SK-N-SH (cell line): ENCODE data around the gene ST3GAL6. TPM values are rescaled to one million over a fixed set of nuclear protein-coding genes. Genes with fewer than 3 reads are reported as not detected.

Experiments used
- CTCF ChIA-PET: fragments of 300-600, 350-600 bp; formaldehyde crosslinking; extraction: SDS; loops from one replicate; lab custom pipeline; 2021; lab: Yijun Ruan, JAX
- POLR2A ChIA-PET: fragments of 350-600 bp; sonication (Branson Sonifier 250); formaldehyde crosslinking; extraction: SDS; loops from one replicate; lab custom pipeline; 2020; ENCODE audit warnings: antibody characterized with exemption, inconsistent platforms; lab: Yijun Ruan, JAX
- DNase-seq: peaks from one replicate; pipeline ENCODE4 v3.0.0; 2012
- H2AFZ ChIP-seq: fragments of 200-600 bp; sonication (generic); 2 replicates; pipeline ENCODE4 v1.8.1; 2016; ENCODE audit warnings: antibody characterized with exemption, mild to moderate bottlenecking, low read depth
- H3F3A ChIP-seq: fragments of 200-600 bp; sonication (generic); replicated peaks from 2 replicates; pipeline ENCODE3; 2016; ENCODE audit warnings: antibody characterized with exemption, mild to moderate bottlenecking; ENCODE audit not compliant: insufficient read depth
- H3K27ac ChIP-seq, 2 experiments: fragments of 200-500 bp in 1 of 2; fragments of 200-600 bp in 1 of 2; sonication (Bioruptor generic) in 1 of 2; sonication (generic), shearing (Covaris generic) in 1 of 2; 2 replicates each; pipeline versions ENCODE4 v1.5.1 to v1.6.1; 2014 to 2016; ENCODE audit warnings: low read depth in 2 of 2, inconsistent platforms in 1 of 2, low read length in 1 of 2, mild to moderate bottlenecking in 1 of 2, mixed read lengths in 1 of 2
- H3K27me3 ChIP-seq: fragments of 200-600 bp; sonication (generic), shearing (Covaris generic); 2 replicates; pipeline ENCODE4 v1.6.1; 2016; ENCODE audit warnings: mixed run types; ENCODE audit not compliant: insufficient read depth
- H3K36me3 ChIP-seq, 2 experiments: fragments of 200-500 bp in 1 of 2; fragments of 200-600 bp in 1 of 2; sonication (Bioruptor generic) in 1 of 2; sonication (generic) in 1 of 2; replicated peaks in 1 of 2; 2 replicates each; pipeline versions ENCODE3 to v1.5.1; 2014 to 2016; ENCODE audit warnings: low read length in 1 of 2, mild to moderate bottlenecking in 1 of 2; ENCODE audit not compliant: insufficient read depth in 2 of 2, control insufficient read depth in 1 of 2
- H3K4me1 ChIP-seq, 2 experiments: fragments of 200-500 bp in 1 of 2; fragments of 200-600 bp in 1 of 2; sonication (Bioruptor generic) in 1 of 2; sonication (generic), shearing (Covaris generic) in 1 of 2; 2 replicates each; pipeline versions ENCODE4 v1.5.1 to v1.6.1; 2014 to 2016; ENCODE audit warnings: low read depth in 1 of 2, low read length in 1 of 2, mixed run types in 1 of 2; ENCODE audit not compliant: insufficient read depth in 2 of 2, control insufficient read depth in 1 of 2
- H3K4me2 ChIP-seq: fragments of 200-600 bp; sonication (generic), shearing (Covaris generic); 2 replicates; pipeline ENCODE4 v1.6.1; 2017; ENCODE audit warnings: mixed run types
- H3K4me3 ChIP-seq, 2 experiments: fragments of 200-500 bp in 1 of 2; fragments of 200-600 bp in 1 of 2; sonication (Bioruptor generic) in 1 of 2; sonication (generic), shearing (Covaris generic) in 1 of 2; 2 replicates each; pipeline versions ENCODE4 v1.5.1 to v1.8.1; 2014 to 2016; ENCODE audit warnings: low read depth in 2 of 2, inconsistent platforms in 1 of 2, low read length in 1 of 2, mild to moderate bottlenecking in 1 of 2, mixed read lengths in 1 of 2, moderate library complexity in 1 of 2
- H3K79me2 ChIP-seq: fragments of 200-600 bp; sonication (generic); 2 replicates; pipeline ENCODE4 v1.8.1; 2017; ENCODE audit warnings: mild to moderate bottlenecking; ENCODE audit not compliant: insufficient read depth
- H3K9ac ChIP-seq: fragments of 200-600 bp; sonication (generic); 2 replicates; pipeline ENCODE4 v1.6.1; 2017; ENCODE audit warnings: mixed run types
- H3K9me2 ChIP-seq: fragments of 200-600 bp; sonication (generic); 2 replicates; pipeline ENCODE4 v1.6.1; 2017; ENCODE audit warnings: mixed run types
- H3K9me3 ChIP-seq: fragments of 200-600 bp; sonication (generic); 2 replicates; pipeline ENCODE4 v1.6.1; 2017; ENCODE audit warnings: mixed run types, mild to moderate bottlenecking, moderate library complexity
- H4K20me1 ChIP-seq: fragments of 200-600 bp; sonication (generic); 2 replicates; pipeline ENCODE4 v1.6.1; 2017; ENCODE audit warnings: mild to moderate bottlenecking, mixed run types; ENCODE audit not compliant: insufficient read depth
- ELF1 ChIP-seq: IDR thresholded peaks from 2 replicates; pipeline ENCODE4 v1.4.0; 2012
- EP300 ChIP-seq, 2 experiments: IDR thresholded peaks; 2 replicates each; pipeline versions ENCODE4 v1.4.0 to v1.6.1; 2012; ENCODE audit warnings: borderline replicate concordance in 1 of 2, low read depth in 1 of 2, low read length in 1 of 2
- EZH2phosphoT487 ChIP-seq: fragments of 200-600 bp; sonication (generic); IDR thresholded peaks from 2 replicates; pipeline ENCODE4 v1.6.1; 2017; ENCODE audit warnings: low read depth, mixed run types, mild to moderate bottlenecking, antibody characterized with exemption, moderate library complexity, borderline replicate concordance
- FOSL2 ChIP-seq: IDR thresholded peaks from 2 replicates; pipeline ENCODE4 v1.4.0; 2012; ENCODE audit warnings: low read depth, mild to moderate bottlenecking, moderate library complexity, borderline replicate concordance
- GABPA ChIP-seq: IDR thresholded peaks from 2 replicates; pipeline ENCODE4 v1.4.0; 2012; ENCODE audit warnings: low read depth, mild to moderate bottlenecking
- GATA2 ChIP-seq: sonication (generic); formaldehyde crosslinking; IDR thresholded peaks from 2 replicates; pipeline ENCODE4 v1.5.0; 2020; ENCODE audit warnings: mild to moderate bottlenecking, missing genetic modification reagents
- MAX ChIP-seq: IDR thresholded peaks from 2 replicates; pipeline ENCODE4 v1.4.0; 2012; ENCODE audit warnings: low read depth
- MEF2A ChIP-seq: IDR thresholded peaks from 2 replicates; pipeline ENCODE4 v1.4.0; 2012; ENCODE audit warnings: low read depth, borderline replicate concordance
- MXI1 ChIP-seq: IDR thresholded peaks from 2 replicates; pipeline ENCODE4 v1.6.1; 2012; ENCODE audit warnings: mild to moderate bottlenecking, low read depth, low read length, improper control_type of control experiment
- PBX3 ChIP-seq: IDR thresholded peaks from 2 replicates; pipeline ENCODE4; 2012
- RAD21 ChIP-seq: IDR thresholded peaks from 2 replicates; pipeline ENCODE4 v1.6.1; 2012; ENCODE audit warnings: mild to moderate bottlenecking, low read length
- RCOR1 ChIP-seq: fragments of 150-350 bp; IDR thresholded peaks from 2 replicates; pipeline ENCODE4 v1.6.1; 2017; ENCODE audit warnings: antibody characterized with exemption, low read length
- REST ChIP-seq: IDR thresholded peaks from 2 replicates; pipeline ENCODE4 v1.6.1; 2012; ENCODE audit warnings: mild to moderate bottlenecking, low read depth, low read length, moderate library complexity
- RXRA ChIP-seq: IDR thresholded peaks from 2 replicates; pipeline ENCODE4 v1.4.0; 2012; ENCODE audit warnings: low read depth, mild to moderate bottlenecking, borderline replicate concordance
- SMC3 ChIP-seq: IDR thresholded peaks from 2 replicates; pipeline ENCODE4 v1.6.1; 2012; ENCODE audit warnings: low read depth, low read length, improper control_type of control experiment
- TAF1 ChIP-seq: IDR thresholded peaks from 2 replicates; pipeline ENCODE4 v1.6.1; 2012; ENCODE audit warnings: low read depth, mild to moderate bottlenecking, low read length, moderate library complexity, borderline replicate concordance
- TEAD4 ChIP-seq: IDR thresholded peaks from 2 replicates; pipeline ENCODE4 v1.4.0; 2012; ENCODE audit warnings: mild to moderate bottlenecking, borderline replicate concordance; ENCODE audit not compliant: insufficient read depth
- USF2 ChIP-seq: fragments of 150-350 bp; IDR thresholded peaks from 2 replicates; pipeline ENCODE4 v1.6.1; 2017; ENCODE audit warnings: antibody characterized with exemption, low read length, low read depth, borderline replicate concordance
- ZBTB33 ChIP-seq: IDR thresholded peaks from 2 replicates; pipeline ENCODE4 v1.4.0; 2012; ENCODE audit warnings: low read depth, borderline replicate concordance
- polyA plus RNA-seq, 3 experiments: library from polyadenylated mRNA; depleted of rRNA; stranded (reverse); fragments of >200 nt; gene quantifications; 2 replicates each; pipeline ENCODE4 v1.2.3, GENCODE V29; 2012

ST3GAL6 gene
- polyA plus RNA-seq, 1 of the 3 experiments (the other 2 are of a cell fraction) = 16.3 TPM

- no peak overlapping the region for H3K9ac ChIP-seq
- CTCF ChIA-PET = interaction anchor here (1.4 to 2.4 kb wide), 3 partner anchors 38 to 168 kb away, joined by 4 to 12 read pairs (median 5); no protein-coding TSS in a partner anchor
Observed at GRCh38 chr3:98769448-98769847, 6.3 kb downstream of the ST3GAL6 start.

More at GRCh38 chr3:98769448-98769847, 6.3 kb downstream of the ST3GAL6 start:
- no peak for TF ChIP-seq FOSL2
- no peak for TF ChIP-seq MXI1
- TF ChIP-seq GABPA = no peak
- no peak for TF ChIP-seq USF2
- TF ChIP-seq ELF1 = no peak
- TF ChIP-seq PBX3 = no peak
- no peak for TF ChIP-seq RCOR1
- TF ChIP-seq SMC3 = no peak
- no peak for TF ChIP-seq TEAD4
- TF ChIP-seq GATA2 = no peak
- TF ChIP-seq MEF2A = no peak
- no peak for TF ChIP-seq REST
- TF ChIP-seq EP300 (IDR thresholded peaks at IDR 0.05; ENCODE audit: borderline replicate concordance in 1 of 2, low read depth in 1 of 2, low read length in 1 of 2) = no peak
- no peak for TF ChIP-seq RAD21
- no peak for TF ChIP-seq MAX
- no peak for TF ChIP-seq TAF1
- TF ChIP-seq ZBTB33 = no peak
- TF ChIP-seq EZH2phosphoT487 = no peak
- TF ChIP-seq RXRA = no peak
- peak overlapping the region in 1 of 2 experiments; percentile 58; a peak in 2 of 4 replicates for H3K27ac ChIP-seq
- no peaks in the 10 kb centered on the region for H3K9me2 ChIP-seq
- no peak overlapping the region for H3K4me3 ChIP-seq
- no peak overlapping the region for H3K4me2 ChIP-seq
- no peak for DNase-seq
- H3F3A ChIP-seq = peaks cover 8% of the 10 kb centered on the region
- H3K4me1 ChIP-seq = peaks cover 4 to 33% of the 10 kb centered on the region in 2 experiments; a peak in 3 of 4 replicates
- no peaks in the 10 kb centered on the region for H4K20me1 ChIP-seq
- peaks cover 5 to 30% of the 10 kb centered on the region in 2 experiments for H3K36me3 ChIP-seq
- POLR2A ChIA-PET = no interaction called here
- peaks cover 31% of the 10 kb centered on the region; the same call in 1 of the 2 replicates for H3K79me2 ChIP-seq
- no peaks in the 10 kb centered on the region for H3K27me3 ChIP-seq
- no peaks in the 10 kb centered on the region for H3K9me3 ChIP-seq
- H2AFZ ChIP-seq = no peak overlapping the region
